Jurkat, Clone E6-1 (cell line): Measurements from ENCODE around the gene OTUD7B.
"Not testable (repeated sequence)": the region's sequence is repeated elsewhere in the genome, so short reads cannot be mapped to it uniquely, and the experiment has no call there.

Experiments used
- DNase-seq: peaks from one replicate; pipeline ENCODE4 v3.0.0-alpha.2; 2011; ENCODE audit warnings: low read depth, low spot score
- H3K4me3 ChIP-seq: 2 replicates; pipeline ENCODE4 v1.5.1; 2011; ENCODE audit warnings: mild to moderate bottlenecking, low read length, control low read depth, moderate library complexity

Gene OTUD7B

GRCh38 chr1:149963358-149963757, 47.2 kb downstream of the OTUD7B start:
- no peak overlapping the region for H3K4me3 ChIP-seq
- no peak for DNase-seq

- no peak overlapping the region for H3K4me3 ChIP-seq
- DNase-seq: no peak
Measured at GRCh38 chr1:149962736-149963135, 47.8 kb downstream of the OTUD7B start.

GRCh38 chr1:149962039-149962647, 48.4 kb downstream of the OTUD7B start:
- no peak overlapping the region for H3K4me3 ChIP-seq
- DNase-seq: peak; percentile 73

GRCh38 chr1:149957548-149957947, 53.0 kb downstream of the OTUD7B start:
- not testable (repeated sequence) for DNase-seq, H3K4me3 ChIP-seq

GRCh38 chr1:149949911-149950310, 60.6 kb downstream of the OTUD7B start:
- no peak for DNase-seq
- H3K4me3 ChIP-seq: no peak overlapping the region

GRCh38 chr1:149945206-149945605, 65.3 kb downstream of the OTUD7B start:
- H3K4me3 ChIP-seq: no peak overlapping the region
- no peak for DNase-seq

- peak; percentile 83 for DNase-seq
- H3K4me3 ChIP-seq: no peak overlapping the region
Measured at GRCh38 chr1:149942885-149943284, 67.6 kb downstream of the OTUD7B start.

- H3K4me3 ChIP-seq: no peak overlapping the region
- no peak for DNase-seq
Measured at GRCh38 chr1:149942207-149942606, 68.3 kb downstream of the OTUD7B start.

- H3K4me3 ChIP-seq: no peak overlapping the region
- DNase-seq: no peak
Measured at GRCh38 chr1:149940427-149940826, 70.1 kb downstream of the OTUD7B start.

GRCh38 chr1:149938668-149939003, 71.9 kb downstream of the OTUD7B start:
- DNase-seq, H3K4me3 ChIP-seq: not testable (repeated sequence)

GRCh38 chr1:149937759-149938158, 72.8 kb downstream of the OTUD7B start:
- no peak for DNase-seq
- H3K4me3 ChIP-seq: no peak overlapping the region

- no peak overlapping the region for H3K4me3 ChIP-seq
Measured at GRCh38 chr1:149936992-149937705, 73.4 kb downstream of the OTUD7B start.

GRCh38 chr1:149936170-149936991, 74.1 kb downstream of the OTUD7B start, which contains the start of gene MTMR11:
MTMR11 (minus strand) TSS chr1:149936879; CDS start chr1:149936647, 232 bp downstream.
- DNase-seq: no peak
- H3K4me3 ChIP-seq: no peak within 1 kb of the TSS

More at GRCh38 chr1:149936992-149937705, 73.4 kb downstream of the OTUD7B start:
- no peak for DNase-seq

GRCh38 chr1:149934356-149934755, 76.2 kb downstream of the OTUD7B start:
- DNase-seq: no peak
- H3K4me3 ChIP-seq: no peak overlapping the region

GRCh38 chr1:149933208-149933607, 77.3 kb downstream of the OTUD7B start:
- no peak overlapping the region for H3K4me3 ChIP-seq
- DNase-seq: no peak

GRCh38 chr1:149932474-149932873, 78.1 kb downstream of the OTUD7B start:
- H3K4me3 ChIP-seq: no peak overlapping the region
- no peak for DNase-seq

- no peak overlapping the region for H3K4me3 ChIP-seq
- DNase-seq: no peak
Measured at GRCh38 chr1:149931212-149931790, 79.2 kb downstream of the OTUD7B start.

- H3K4me3 ChIP-seq: no peak overlapping the region
Measured at GRCh38 chr1:149929856-149930255, 80.7 kb downstream of the OTUD7B start.

GRCh38 chr1:149928401-149928724, 82.2 kb downstream of the OTUD7B start:
- peak overlapping the region; percentile 95 for H3K4me3 ChIP-seq
- DNase-seq: no peak

More at GRCh38 chr1:149929856-149930255, 80.7 kb downstream of the OTUD7B start:
- no peak for DNase-seq
